ENCODE data around the gene TIGD6. TPM values are rescaled to one million over a fixed set of nuclear protein-coding genes. Genes with fewer than 3 reads are reported as not detected.

The TIGD6 gene
- total RNA-seq, 1 experiment from 2014 or later, result 2.1 TPM

DNA sequence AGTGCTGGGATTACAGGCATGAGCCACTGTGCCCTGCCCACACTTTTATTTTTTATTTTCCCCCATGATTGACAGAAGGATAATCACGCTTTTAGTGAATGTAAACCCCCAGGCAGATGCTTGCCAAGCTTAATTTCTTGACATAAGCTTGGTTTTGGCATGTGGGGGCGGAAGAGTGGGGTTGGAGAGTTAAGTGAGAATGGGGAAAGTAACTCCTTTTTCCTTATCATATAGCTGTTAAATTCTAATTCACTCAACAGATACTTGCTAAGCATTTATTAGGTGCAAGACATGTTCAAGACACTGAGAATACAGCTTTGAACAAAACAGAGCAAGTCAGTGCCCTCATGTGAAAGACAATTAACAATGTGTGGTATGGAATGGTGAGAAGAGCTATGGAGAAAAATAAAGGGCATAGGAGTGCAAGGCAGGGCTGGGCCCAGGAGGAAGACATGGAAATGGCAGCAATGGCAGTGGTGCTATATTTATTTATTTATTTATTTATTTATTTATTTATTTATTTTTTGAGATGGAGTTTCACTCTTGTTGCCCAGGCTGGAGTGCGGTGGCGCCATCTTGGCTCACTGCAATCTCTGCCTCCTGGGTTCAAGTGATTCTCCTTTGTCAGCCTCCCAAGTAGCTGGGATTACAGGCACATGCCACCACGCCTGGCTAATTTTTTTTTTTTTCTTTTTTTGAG lies 37.7 kb downstream of the TIGD6 start:
- no peaks in the 10 kb centered on the region for H3K9me3 ChIP-seq (ENCODE audit: control insufficient read depth in 1 of 2, insufficient read depth in 1 of 2, low read depth in 1 of 2, low read length in 2 of 2)
- H3K9me2 ChIP-seq (ENCODE audit: insufficient read depth), result no peaks in the 10 kb centered on the region
- 0 out of 2 replicates have a peak, but pooled peaks cover 2% of the 10 kb centered on the region for H3K79me2 ChIP-seq (ENCODE audit: insufficient read depth, low read length)
- intact Hi-C loops (cut with micrococcal nuclease), result loop anchor here (1.0 kb wide), 1 partner anchor 125 kb away; no protein-coding TSS in a partner anchor
- ChIA-PET CTCF (interaction anchor here (1.0 to 3.4 kb wide), 13 partner anchors 8 to 127 kb away, joined by 3 to 26 read pairs (median 4); partner anchors contain the start of genes HMGXB3 and TIGD6), POLR2A (interaction anchor here (1.0 to 1.6 kb wide), 2 partner anchors 10 to 38 kb away, joined by 3 read pairs; partner anchors contain the start of genes HMGXB3 and TIGD6), RAD21 (ENCODE audit: low non-redundant PET in 1 of 2, low total read pairs in 2 of 2, uncharacterized antibody in 2 of 2, unreplicated experiment in 2 of 2) (interaction anchor here (0.8 to 1.6 kb wide), 3 partner anchors 28 to 129 kb away, joined by 3 to 5 read pairs (median 4); no protein-coding TSS in a partner anchor)
- H3K4me2 ChIP-seq (ENCODE audit: low read length), result no peak overlapping the region
- BruUV-seq (replicated peaks), result no TSS peak
- H3K27me3 ChIP-seq (ENCODE audit: insufficient read depth, low read length), result no peaks in the 10 kb centered on the region
- H2AFZ ChIP-seq (ENCODE audit: low read depth, low read length, poor library complexity, severe bottlenecking), result no peak overlapping the region
- H4K20me1 ChIP-seq (ENCODE audit: insufficient read depth), result no peaks in the 10 kb centered on the region
- no peak overlapping the region for H3K4me3 ChIP-seq (replicated peaks in 1 of 2; ENCODE audit: low read depth in 1 of 2, low read length in 2 of 2)
- H3K9ac ChIP-seq (ENCODE audit: low read length), result no peak overlapping the region
- no peaks in the 10 kb centered on the region for H3K36me3 ChIP-seq (ENCODE audit: control insufficient read depth in 1 of 2, insufficient read depth in 2 of 2, low read length in 2 of 2)
- no peak overlapping the region for H3K27ac ChIP-seq (ENCODE audit: low read depth, low read length)
- ATAC-seq, result no peak
- peaks cover 8 to 27% of the 10 kb centered on the region in 2 experiments for H3K4me1 ChIP-seq (ENCODE audit: control insufficient read depth in 1 of 2, insufficient read depth in 2 of 2, low read length in 2 of 2)
- DNase-seq (ENCODE audit: low read depth, low spot score), result no peak
- TF ChIP-seq, protein P1, sequence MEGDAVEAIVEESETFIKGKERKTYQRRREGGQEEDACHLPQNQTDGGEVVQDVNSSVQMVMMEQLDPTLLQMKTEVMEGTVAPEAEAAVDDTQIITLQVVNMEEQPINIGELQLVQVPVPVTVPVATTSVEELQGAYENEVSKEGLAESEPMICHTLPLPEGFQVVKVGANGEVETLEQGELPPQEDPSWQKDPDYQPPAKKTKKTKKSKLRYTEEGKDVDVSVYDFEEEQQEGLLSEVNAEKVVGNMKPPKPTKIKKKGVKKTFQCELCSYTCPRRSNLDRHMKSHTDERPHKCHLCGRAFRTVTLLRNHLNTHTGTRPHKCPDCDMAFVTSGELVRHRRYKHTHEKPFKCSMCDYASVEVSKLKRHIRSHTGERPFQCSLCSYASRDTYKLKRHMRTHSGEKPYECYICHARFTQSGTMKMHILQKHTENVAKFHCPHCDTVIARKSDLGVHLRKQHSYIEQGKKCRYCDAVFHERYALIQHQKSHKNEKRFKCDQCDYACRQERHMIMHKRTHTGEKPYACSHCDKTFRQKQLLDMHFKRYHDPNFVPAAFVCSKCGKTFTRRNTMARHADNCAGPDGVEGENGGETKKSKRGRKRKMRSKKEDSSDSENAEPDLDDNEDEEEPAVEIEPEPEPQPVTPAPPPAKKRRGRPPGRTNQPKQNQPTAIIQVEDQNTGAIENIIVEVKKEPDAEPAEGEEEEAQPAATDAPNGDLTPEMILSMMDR (IDR thresholded peaks at IDR 0.05 in 2 of 3, conservative IDR thresholded peaks at IDR 0.05 in 1 of 3; ENCODE audit: borderline replicate concordance in 1 of 3, insufficient read depth in 1 of 3, low read depth in 2 of 3, low read length in 2 of 3), result no peak
- TF ChIP-seq, protein P2, sequence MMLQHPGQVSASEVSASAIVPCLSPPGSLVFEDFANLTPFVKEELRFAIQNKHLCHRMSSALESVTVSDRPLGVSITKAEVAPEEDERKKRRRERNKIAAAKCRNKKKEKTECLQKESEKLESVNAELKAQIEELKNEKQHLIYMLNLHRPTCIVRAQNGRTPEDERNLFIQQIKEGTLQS (IDR thresholded peaks at IDR 0.05), result no peak
- TF ChIP-seq SRF (IDR thresholded peaks at IDR 0.05; ENCODE audit: low read depth) (no peak), JUND (IDR thresholded peaks at IDR 0.05) (no peak), EZH2phosphoT487 (IDR thresholded peaks at IDR 0.05; ENCODE audit: borderline replicate concordance) (no peak), YY1 (IDR thresholded peaks at IDR 0.05; ENCODE audit: extremely low read depth, insufficient replicate concordance, low read depth, low read length) (no peak), CBX3 (IDR thresholded peaks at IDR 0.05; ENCODE audit: low read depth) (no peak), SP1 (IDR thresholded peaks at IDR 0.05; ENCODE audit: low read depth) (no peak), ELF1 (IDR thresholded peaks at IDR 0.05; ENCODE audit: borderline replicate concordance, low read depth) (no peak), POLR2A (IDR thresholded peaks at IDR 0.05; ENCODE audit: borderline replicate concordance, extremely low read depth, insufficient read depth, insufficient read length) (no peak), RAD21 (IDR thresholded peaks at IDR 0.05; ENCODE audit: low read depth) (no peak), EGR1 (IDR thresholded peaks at IDR 0.05; ENCODE audit: low read depth) (no peak), TCF7L2 (IDR thresholded peaks at IDR 0.05; ENCODE audit: borderline replicate concordance, extremely low read depth, insufficient read depth, insufficient read length) (no peak), EZH2 (IDR thresholded peaks at IDR 0.05) (no peak), FOSL1 (IDR thresholded peaks at IDR 0.05; ENCODE audit: low read depth) (no peak), POLR2AphosphoS5 (IDR thresholded peaks at IDR 0.05; ENCODE audit: low read depth, low read length) (no peak)
- TF ChIP-seq, protein P3, sequence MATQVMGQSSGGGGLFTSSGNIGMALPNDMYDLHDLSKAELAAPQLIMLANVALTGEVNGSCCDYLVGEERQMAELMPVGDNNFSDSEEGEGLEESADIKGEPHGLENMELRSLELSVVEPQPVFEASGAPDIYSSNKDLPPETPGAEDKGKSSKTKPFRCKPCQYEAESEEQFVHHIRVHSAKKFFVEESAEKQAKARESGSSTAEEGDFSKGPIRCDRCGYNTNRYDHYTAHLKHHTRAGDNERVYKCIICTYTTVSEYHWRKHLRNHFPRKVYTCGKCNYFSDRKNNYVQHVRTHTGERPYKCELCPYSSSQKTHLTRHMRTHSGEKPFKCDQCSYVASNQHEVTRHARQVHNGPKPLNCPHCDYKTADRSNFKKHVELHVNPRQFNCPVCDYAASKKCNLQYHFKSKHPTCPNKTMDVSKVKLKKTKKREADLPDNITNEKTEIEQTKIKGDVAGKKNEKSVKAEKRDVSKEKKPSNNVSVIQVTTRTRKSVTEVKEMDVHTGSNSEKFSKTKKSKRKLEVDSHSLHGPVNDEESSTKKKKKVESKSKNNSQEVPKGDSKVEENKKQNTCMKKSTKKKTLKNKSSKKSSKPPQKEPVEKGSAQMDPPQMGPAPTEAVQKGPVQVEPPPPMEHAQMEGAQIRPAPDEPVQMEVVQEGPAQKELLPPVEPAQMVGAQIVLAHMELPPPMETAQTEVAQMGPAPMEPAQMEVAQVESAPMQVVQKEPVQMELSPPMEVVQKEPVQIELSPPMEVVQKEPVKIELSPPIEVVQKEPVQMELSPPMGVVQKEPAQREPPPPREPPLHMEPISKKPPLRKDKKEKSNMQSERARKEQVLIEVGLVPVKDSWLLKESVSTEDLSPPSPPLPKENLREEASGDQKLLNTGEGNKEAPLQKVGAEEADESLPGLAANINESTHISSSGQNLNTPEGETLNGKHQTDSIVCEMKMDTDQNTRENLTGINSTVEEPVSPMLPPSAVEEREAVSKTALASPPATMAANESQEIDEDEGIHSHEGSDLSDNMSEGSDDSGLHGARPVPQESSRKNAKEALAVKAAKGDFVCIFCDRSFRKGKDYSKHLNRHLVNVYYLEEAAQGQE (IDR thresholded peaks at IDR 0.05; ENCODE audit: low read depth), result no peak
- TF ChIP-seq, protein P4, sequence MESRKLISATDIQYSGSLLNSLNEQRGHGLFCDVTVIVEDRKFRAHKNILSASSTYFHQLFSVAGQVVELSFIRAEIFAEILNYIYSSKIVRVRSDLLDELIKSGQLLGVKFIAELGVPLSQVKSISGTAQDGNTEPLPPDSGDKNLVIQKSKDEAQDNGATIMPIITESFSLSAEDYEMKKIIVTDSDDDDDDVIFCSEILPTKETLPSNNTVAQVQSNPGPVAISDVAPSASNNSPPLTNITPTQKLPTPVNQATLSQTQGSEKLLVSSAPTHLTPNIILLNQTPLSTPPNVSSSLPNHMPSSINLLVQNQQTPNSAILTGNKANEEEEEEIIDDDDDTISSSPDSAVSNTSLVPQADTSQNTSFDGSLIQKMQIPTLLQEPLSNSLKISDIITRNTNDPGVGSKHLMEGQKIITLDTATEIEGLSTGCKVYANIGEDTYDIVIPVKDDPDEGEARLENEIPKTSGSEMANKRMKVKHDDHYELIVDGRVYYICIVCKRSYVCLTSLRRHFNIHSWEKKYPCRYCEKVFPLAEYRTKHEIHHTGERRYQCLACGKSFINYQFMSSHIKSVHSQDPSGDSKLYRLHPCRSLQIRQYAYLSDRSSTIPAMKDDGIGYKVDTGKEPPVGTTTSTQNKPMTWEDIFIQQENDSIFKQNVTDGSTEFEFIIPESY (IDR thresholded peaks at IDR 0.05; ENCODE audit: extremely low read depth, insufficient replicate concordance, low read length), result no peak
- TF ChIP-seq, protein P5, sequence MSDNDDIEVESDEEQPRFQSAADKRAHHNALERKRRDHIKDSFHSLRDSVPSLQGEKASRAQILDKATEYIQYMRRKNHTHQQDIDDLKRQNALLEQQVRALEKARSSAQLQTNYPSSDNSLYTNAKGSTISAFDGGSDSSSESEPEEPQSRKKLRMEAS (IDR thresholded peaks at IDR 0.05), result no peak

Data from HCT116 (cell line).